Measurements from ENCODE around the gene NFAM1.

DNA sequence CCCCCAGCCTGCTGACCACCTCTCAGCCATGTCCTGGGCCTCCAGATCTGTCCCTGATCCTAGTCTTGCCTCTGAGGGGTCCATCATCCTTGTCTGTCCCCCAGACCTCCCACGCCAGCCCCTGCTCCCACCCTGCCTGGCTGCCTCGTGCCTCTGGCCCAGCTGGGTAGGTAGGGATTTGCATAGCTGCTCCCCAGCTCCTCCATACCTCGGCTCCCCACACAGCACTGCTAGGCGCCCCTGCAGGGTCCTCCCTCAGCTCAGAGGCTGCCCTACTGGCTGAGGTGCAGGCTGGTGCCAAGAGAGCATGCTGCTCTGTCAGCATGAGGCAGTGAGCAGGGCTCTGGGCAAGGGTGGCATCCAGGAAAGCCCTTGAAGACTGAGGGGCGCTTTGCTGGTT lies 47.7 kb downstream of the NFAM1 start:
- TF ChIP-seq, protein P1, sequence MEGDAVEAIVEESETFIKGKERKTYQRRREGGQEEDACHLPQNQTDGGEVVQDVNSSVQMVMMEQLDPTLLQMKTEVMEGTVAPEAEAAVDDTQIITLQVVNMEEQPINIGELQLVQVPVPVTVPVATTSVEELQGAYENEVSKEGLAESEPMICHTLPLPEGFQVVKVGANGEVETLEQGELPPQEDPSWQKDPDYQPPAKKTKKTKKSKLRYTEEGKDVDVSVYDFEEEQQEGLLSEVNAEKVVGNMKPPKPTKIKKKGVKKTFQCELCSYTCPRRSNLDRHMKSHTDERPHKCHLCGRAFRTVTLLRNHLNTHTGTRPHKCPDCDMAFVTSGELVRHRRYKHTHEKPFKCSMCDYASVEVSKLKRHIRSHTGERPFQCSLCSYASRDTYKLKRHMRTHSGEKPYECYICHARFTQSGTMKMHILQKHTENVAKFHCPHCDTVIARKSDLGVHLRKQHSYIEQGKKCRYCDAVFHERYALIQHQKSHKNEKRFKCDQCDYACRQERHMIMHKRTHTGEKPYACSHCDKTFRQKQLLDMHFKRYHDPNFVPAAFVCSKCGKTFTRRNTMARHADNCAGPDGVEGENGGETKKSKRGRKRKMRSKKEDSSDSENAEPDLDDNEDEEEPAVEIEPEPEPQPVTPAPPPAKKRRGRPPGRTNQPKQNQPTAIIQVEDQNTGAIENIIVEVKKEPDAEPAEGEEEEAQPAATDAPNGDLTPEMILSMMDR (IDR thresholded peaks at IDR 0.05 in 2 of 3, conservative IDR thresholded peaks at IDR 0.05 in 1 of 3; ENCODE audit: borderline replicate concordance in 1 of 3, insufficient read depth in 1 of 3, low read depth in 2 of 3, low read length in 2 of 3) = no peak
- TF ChIP-seq, protein P2, sequence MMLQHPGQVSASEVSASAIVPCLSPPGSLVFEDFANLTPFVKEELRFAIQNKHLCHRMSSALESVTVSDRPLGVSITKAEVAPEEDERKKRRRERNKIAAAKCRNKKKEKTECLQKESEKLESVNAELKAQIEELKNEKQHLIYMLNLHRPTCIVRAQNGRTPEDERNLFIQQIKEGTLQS (IDR thresholded peaks at IDR 0.05) = no peak
- TF ChIP-seq ELF1 (IDR thresholded peaks at IDR 0.05; ENCODE audit: borderline replicate concordance, low read depth) (no peak), RAD21 (IDR thresholded peaks at IDR 0.05; ENCODE audit: low read depth) (no peak), POLR2A (IDR thresholded peaks at IDR 0.05; ENCODE audit: borderline replicate concordance, extremely low read depth, insufficient read depth, insufficient read length) (no peak), POLR2AphosphoS5 (IDR thresholded peaks at IDR 0.05; ENCODE audit: low read depth, low read length) (no peak)
